ENCODE measurements around the gene TXNDC2.

Gene TXNDC2

DNA sequence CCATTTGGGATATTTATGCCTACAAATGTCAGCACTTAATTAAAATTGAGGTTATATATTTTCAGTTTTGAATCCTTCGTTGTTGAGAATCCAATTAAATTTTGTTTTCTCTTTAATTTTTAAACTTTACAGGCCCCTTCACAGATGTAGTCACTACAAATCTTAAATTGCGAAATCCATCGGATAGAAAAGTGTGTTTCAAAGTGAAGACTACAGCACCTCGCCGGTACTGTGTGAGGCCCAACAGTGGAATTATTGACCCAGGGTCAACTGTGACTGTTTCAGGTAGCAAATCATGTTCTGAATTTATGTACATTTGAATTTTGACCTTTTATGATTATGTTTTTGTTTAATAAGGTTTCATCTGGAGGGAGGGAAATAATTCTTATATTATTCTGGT is 45.9 kb downstream of the TXNDC2 start:
- DNase-seq (ENCODE audit: low read depth, low spot score) = no peak

DNA sequence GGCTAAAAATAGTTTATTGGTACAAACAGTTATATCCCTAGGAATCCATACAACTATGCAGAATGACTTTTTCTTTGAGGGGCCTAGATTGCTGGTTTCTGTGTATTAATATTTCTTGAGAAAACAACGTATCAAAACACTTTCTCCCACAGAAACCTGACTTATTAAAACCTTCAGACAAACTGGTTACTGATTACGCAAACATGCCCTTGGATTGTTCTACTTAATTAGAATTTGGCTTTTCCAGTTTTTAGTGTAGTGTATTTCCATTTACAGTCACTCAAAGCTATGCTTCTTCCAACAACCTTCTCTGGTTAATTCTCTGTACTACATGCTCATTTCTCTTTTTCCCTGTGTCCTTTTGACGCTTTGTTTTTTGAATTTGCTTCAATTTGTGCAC is 48.1 kb downstream of the TXNDC2 start:
- DNase-seq (ENCODE audit: low read depth, low spot score) = no peak

DNA sequence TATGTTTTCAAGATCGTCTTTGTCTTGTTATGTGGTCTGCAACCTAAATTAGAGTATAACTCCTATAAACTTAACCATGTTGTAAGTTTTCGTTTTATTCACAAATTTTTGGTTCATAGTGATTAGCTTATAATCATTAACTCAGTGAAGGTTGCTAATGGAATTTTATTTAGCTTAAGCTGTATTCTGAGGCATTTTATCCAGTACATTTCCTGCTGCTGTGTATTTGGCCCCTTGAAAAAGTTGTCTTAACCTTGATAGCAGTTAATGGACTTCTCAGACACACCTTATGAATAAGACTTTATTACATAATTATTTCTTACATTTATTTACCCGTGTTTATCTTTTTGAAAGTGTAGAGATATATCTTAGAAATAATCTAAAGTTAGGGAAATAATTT is 48.5 kb downstream of the TXNDC2 start:
- DNase-seq (ENCODE audit: low read depth, low spot score) = no peak

Measured in astrocyte of the hippocampus (primary cell).